Progenitor cell of endocrine pancreas (in vitro differentiated cells): ENCODE results near the gene RNF151. TPM values are rescaled to one million over a fixed set of nuclear protein-coding genes. Genes with fewer than 3 reads are reported as not detected.
"Not testable (repeated sequence)": the region's sequence is repeated elsewhere in the genome, so short reads cannot be mapped to it uniquely, and the experiment has no call there.

Experiments
- DNase-seq: peaks from one replicate; pipeline ENCODE4 v3.0.0; 2021; ENCODE audit warnings: low spot score; ENCODE audit not compliant: unreplicated experiment
- H3K27ac Mint-ChIP-seq: 2 replicates; pipeline ENCODE4 v1.8.0; 2021; ENCODE audit warnings: mild to moderate bottlenecking, moderate library complexity, mixed read lengths
- H3K27me3 Mint-ChIP-seq: 2 replicates; pipeline ENCODE4 v1.8.0; 2021; ENCODE audit warnings: mixed read lengths
- H3K36me3 Mint-ChIP-seq: 2 replicates; pipeline ENCODE4 v1.8.0; 2022; ENCODE audit warnings: mixed read lengths; ENCODE audit not compliant: insufficient read depth
- H3K4me1 Mint-ChIP-seq: 2 replicates; pipeline ENCODE4 v1.8.0; 2021; ENCODE audit warnings: low read depth, mixed read lengths
- H3K4me3 Mint-ChIP-seq: 2 replicates; pipeline ENCODE4 v1.8.0; 2021; ENCODE audit warnings: low read depth, mild to moderate bottlenecking, moderate library complexity, mixed read lengths
- H3K9me3 Mint-ChIP-seq: 2 replicates; pipeline ENCODE4 v1.8.0; 2021; ENCODE audit warnings: low read depth, mixed read lengths
- total RNA-seq: library from RNA; stranded (reverse); gene quantifications from 2 replicates; pipeline ENCODE4 v1.2.1, GENCODE V29; 2021
- TF ChIP-seq, protein P1 (sequence below): fragments of 200-600 bp; sonication (generic); IDR thresholded peaks from one replicate; pipeline ENCODE4 v1.5.0; 2021; ENCODE audit warnings: antibody characterized with exemption, mild to moderate bottlenecking; ENCODE audit not compliant: unreplicated experiment

The RNF151 gene
- total RNA-seq, 1 donor from 2014 or later, result not detected

DNA sequence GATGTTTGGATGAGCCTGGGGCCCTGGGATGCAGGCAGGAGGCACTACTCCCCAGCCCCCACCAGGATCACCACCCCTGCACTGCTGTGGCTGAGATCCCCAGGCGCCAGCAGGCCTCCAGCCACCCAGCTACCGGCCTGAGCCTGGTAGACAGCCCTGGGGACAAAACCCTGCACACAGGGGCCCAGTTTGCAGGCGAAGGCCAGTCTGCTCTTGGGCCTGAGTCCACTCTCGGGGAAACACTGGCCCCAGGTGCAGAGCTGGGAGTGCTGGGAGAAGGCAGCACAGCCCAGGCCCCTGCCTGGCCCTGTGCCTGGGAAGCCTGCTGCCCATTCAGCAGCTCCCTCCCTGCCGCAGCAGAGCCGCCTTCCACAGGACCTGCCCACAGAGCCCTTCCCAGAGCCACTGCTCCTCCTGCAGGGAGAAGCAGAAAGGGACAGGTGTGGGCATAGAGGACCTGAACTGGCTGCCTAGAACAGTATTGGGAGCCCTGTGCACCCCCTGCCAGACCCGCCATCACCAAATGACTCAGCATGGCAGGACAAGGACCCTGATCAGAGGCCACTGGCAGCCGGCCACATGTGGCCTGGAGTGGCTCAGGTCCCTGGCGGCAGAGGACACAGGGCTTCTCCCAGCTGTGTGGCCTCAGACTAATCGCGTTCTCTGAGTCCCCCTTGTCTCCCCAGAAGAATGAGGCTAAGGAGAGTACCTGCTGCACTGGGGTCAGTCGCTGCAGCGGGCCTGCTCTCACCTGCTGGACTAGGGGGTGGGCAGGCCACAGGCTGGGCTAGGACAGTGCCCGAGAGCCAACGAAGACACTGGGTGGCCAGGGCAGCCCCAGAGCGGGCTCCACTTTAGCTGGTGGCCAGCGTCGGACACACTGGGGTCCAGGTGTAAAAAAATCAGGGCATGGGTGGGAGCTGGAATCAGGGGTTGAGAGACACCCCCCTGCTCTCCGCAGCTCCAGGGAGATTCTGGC lies 34.3 kb upstream of the RNF151 start:
- DNase-seq, result no peak
- Mint-ChIP-seq H3K4me3 (no peak overlapping the region), H3K4me1 (peaks cover 2% of the 10 kb centered on the region)

DNA sequence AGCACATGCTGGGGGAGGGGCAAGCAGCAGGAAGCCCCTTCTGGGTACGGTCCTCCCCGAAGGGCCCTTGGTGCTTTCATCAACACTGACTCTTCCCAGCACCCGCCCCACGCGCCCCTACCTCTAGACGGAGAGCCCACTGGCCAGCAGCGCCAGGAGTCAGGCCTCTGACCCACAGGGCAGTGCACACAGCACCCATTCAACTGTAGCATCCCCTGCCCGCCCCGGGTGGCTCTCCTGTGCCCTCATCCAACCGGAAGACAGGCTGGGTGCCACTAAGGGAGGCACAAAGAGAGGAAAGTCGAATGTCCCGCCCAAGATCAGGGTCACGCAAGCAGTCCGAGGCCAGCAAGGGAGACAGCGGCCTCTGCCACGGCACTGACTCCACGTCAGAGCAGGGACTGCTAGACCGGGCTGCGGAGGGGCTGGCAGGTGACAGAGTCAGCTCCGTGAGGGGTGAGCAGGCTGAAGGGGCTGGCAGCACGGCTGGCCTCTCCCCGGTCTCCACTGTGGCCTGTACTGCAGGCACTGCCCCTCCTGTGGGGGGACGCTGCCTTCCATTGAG lies 33.5 kb upstream of the RNF151 start:
- Mint-ChIP-seq H3K36me3 (peaks cover 2% of the 10 kb centered on the region), H3K9me3 (no peaks in the 10 kb centered on the region), H3K27ac (no peak overlapping the region), H3K4me3 (no peak overlapping the region), H3K4me1 (peaks cover 2% of the 10 kb centered on the region), H3K27me3 (peaks cover 16% of the 10 kb centered on the region)
- no peak for DNase-seq
- TF ChIP-seq, protein P1, sequence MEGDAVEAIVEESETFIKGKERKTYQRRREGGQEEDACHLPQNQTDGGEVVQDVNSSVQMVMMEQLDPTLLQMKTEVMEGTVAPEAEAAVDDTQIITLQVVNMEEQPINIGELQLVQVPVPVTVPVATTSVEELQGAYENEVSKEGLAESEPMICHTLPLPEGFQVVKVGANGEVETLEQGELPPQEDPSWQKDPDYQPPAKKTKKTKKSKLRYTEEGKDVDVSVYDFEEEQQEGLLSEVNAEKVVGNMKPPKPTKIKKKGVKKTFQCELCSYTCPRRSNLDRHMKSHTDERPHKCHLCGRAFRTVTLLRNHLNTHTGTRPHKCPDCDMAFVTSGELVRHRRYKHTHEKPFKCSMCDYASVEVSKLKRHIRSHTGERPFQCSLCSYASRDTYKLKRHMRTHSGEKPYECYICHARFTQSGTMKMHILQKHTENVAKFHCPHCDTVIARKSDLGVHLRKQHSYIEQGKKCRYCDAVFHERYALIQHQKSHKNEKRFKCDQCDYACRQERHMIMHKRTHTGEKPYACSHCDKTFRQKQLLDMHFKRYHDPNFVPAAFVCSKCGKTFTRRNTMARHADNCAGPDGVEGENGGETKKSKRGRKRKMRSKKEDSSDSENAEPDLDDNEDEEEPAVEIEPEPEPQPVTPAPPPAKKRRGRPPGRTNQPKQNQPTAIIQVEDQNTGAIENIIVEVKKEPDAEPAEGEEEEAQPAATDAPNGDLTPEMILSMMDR, result no peak

More for the DNA sequence above, 34.3 kb upstream of the RNF151 start:
- H3K27ac Mint-ChIP-seq, result no peak overlapping the region
- peaks cover 2% of the 10 kb centered on the region for H3K36me3 Mint-ChIP-seq
- no peaks in the 10 kb centered on the region for H3K9me3 Mint-ChIP-seq
- peaks cover 18% of the 10 kb centered on the region for H3K27me3 Mint-ChIP-seq
- TF ChIP-seq, protein P1, result peak; percentile 19

DNA sequence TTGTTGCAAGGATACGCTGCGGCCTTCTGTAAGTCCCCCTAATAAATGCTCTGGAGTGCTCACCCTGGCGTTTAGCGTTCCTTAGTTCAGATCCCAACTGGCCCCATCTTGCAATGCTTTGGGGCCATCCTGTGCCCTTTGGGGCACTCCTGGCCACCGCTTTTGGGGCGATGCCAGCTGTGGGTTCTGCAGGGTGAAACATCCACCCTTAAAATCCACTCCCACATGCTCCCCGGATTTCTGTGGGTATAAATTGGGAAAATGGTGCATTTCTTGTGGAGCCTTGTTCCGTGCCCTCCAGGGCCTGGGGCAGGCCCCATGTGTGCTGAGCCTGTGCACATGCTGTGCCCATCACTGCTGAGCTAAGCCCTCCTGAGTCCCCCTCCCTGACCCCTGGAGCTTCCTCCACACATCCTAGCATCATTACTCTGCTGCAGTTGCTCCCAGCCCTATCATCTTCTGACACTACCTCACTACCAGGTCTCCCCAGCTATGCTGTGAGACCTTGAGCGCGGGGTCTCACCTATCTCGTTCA lies 29.6 kb upstream of the RNF151 start:
- Mint-ChIP-seq H3K9me3 (no peaks in the 10 kb centered on the region), H3K27me3 (peaks cover 2% of the 10 kb centered on the region), H3K36me3 (peaks cover 2% of the 10 kb centered on the region), H3K4me1 (peaks cover 2% of the 10 kb centered on the region), H3K27ac (no peak overlapping the region), H3K4me3 (no peak overlapping the region)
- TF ChIP-seq, protein P1, result no peak
- no peak for DNase-seq

GRCh38 chr16:1938316-1938715 lies 28.3 kb upstream of the RNF151 start:
- peaks cover 2% of the 10 kb centered on the region for H3K27me3 Mint-ChIP-seq
- H3K4me3 Mint-ChIP-seq, result no peak overlapping the region

DNA sequence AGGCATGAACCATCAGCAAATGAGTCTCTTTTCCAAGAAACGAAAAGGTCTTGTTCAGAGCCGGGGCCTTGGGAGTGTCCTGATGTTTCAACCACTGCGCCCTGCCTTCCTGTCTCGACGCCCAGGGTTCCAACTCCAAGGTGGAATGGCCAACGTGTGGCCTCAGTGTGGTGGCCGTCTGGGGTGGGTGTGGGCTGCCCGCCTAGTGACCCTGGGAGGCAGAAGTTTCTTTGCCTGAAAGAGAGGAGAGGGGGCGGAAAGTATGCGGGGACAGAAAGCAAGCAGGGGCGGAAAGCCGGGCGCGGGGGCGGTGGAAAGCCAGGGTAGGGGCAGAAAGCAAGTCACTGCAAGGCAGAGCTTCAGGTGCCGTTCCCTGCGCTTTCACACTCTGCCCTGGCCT lies 27.7 kb upstream of the RNF151 start:
- Mint-ChIP-seq H3K4me3 (no peak overlapping the region), H3K27ac (no peak overlapping the region), H3K9me3 (no peaks in the 10 kb centered on the region), H3K36me3 (peaks cover 1% of the 10 kb centered on the region), H3K27me3 (no peaks in the 10 kb centered on the region), H3K4me1 (peaks cover 2% of the 10 kb centered on the region)
- no peak for DNase-seq
- TF ChIP-seq, protein P1, result no peak

More at GRCh38 chr16:1938316-1938715, 28.3 kb upstream of the RNF151 start:
- TF ChIP-seq, protein P1, result no peak
- Mint-ChIP-seq H3K9me3 (no peaks in the 10 kb centered on the region), H3K4me1 (peaks cover 2% of the 10 kb centered on the region), H3K36me3 (peaks cover 2% of the 10 kb centered on the region), H3K27ac (no peak overlapping the region)
- DNase-seq, result no peak

GRCh38 chr16:1939833-1940232 lies 26.8 kb upstream of the RNF151 start:
- not testable (repeated sequence) for H3K27me3 Mint-ChIP-seq, H3K4me1 Mint-ChIP-seq, H3K4me3 Mint-ChIP-seq, H3K36me3 Mint-ChIP-seq, H3K9me3 Mint-ChIP-seq, DNase-seq, H3K27ac Mint-ChIP-seq
